ENCODE data around the gene ZNF775. TPM values are rescaled to one million over a fixed set of nuclear protein-coding genes. Genes with fewer than 3 reads are reported as not detected.

The ZNF775 gene
- total RNA-seq, 1 donor from 2014 or later: 8.0 TPM

DNA sequence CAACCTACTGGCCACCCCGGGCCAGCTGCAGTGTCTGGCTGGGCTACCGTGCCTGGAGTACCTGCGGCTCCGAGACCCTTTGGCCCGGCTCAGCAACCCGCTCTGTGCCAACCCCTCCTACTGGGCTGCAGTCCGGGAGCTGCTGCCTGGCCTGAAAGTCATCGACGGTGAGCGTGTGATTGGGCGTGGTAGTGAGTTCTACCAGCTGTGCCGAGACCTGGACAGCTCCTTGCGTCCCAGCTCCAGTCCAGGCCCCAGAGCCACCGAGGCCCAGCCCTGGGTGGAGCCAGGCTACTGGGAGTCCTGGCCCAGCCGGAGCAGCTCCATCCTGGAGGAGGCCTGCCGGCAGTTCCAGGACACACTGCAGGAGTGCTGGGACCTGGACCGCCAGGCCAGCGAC, 42.0 kb upstream of the ZNF775 start:
- H3K4me3 Mint-ChIP-seq: no peak overlapping the region
- CTCF ChIA-PET: interaction anchor here (1.4 kb wide), 1 partner anchor 19 kb away, joined by 3 read pairs; no protein-coding TSS in a partner anchor
- TF ChIP-seq, protein P1, sequence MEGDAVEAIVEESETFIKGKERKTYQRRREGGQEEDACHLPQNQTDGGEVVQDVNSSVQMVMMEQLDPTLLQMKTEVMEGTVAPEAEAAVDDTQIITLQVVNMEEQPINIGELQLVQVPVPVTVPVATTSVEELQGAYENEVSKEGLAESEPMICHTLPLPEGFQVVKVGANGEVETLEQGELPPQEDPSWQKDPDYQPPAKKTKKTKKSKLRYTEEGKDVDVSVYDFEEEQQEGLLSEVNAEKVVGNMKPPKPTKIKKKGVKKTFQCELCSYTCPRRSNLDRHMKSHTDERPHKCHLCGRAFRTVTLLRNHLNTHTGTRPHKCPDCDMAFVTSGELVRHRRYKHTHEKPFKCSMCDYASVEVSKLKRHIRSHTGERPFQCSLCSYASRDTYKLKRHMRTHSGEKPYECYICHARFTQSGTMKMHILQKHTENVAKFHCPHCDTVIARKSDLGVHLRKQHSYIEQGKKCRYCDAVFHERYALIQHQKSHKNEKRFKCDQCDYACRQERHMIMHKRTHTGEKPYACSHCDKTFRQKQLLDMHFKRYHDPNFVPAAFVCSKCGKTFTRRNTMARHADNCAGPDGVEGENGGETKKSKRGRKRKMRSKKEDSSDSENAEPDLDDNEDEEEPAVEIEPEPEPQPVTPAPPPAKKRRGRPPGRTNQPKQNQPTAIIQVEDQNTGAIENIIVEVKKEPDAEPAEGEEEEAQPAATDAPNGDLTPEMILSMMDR (IDR thresholded peaks at IDR 0.05): no peak
- DNase-seq (no peak), ATAC-seq (ENCODE audit: low read depth) (no peak)
- H3K36me3 Mint-ChIP-seq (ENCODE audit: low read depth): peaks cover 18% of the 10 kb centered on the region
- H3K27me3 Mint-ChIP-seq: peaks cover 16% of the 10 kb centered on the region
- intact Hi-C loops (cut with micrococcal nuclease): no loop called here
- no peaks in the 10 kb centered on the region for H3K9me3 Mint-ChIP-seq
- no peak overlapping the region for H3K27ac Mint-ChIP-seq
- POLR2A ChIA-PET: interaction anchor here (1.1 kb wide), 1 partner anchor 91 kb away, joined by 3 read pairs; no protein-coding TSS in a partner anchor
- peaks cover 23% of the 10 kb centered on the region for H3K4me1 Mint-ChIP-seq

DNA sequence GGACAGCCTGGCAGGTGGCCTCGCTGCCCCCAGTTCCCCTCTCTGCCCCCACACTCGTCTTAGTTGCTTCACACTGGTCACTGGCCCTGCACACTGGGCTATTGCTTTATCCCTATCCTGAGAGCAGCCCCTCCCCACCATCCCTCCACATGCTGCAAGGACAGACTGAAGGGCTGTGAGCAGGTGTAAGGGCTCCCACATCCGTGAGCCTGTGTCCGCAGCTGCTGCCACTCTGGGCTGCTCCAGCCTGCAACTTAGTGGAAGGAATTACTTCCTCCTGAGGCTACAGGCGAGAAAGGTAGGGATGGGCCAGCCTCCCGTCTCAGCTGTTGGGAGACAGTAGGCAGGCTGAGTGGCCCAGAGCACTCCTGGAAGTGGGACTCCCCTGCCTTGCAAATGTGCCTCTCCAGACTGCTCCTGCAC, 41.5 kb upstream of the ZNF775 start:
- ATAC-seq (ENCODE audit: low read depth) (no peak), DNase-seq (no peak)
- Mint-ChIP-seq H3K27me3 (peaks cover 19% of the 10 kb centered on the region), H3K36me3 (ENCODE audit: low read depth) (peaks cover 16% of the 10 kb centered on the region), H3K27ac (no peak overlapping the region), H3K4me3 (no peak overlapping the region), H3K4me1 (peaks cover 23% of the 10 kb centered on the region), H3K9me3 (no peaks in the 10 kb centered on the region)
- ChIA-PET CTCF (interaction anchor here (1.4 kb wide), 1 partner anchor 18 kb away, joined by 3 read pairs; no protein-coding TSS in a partner anchor), POLR2A (no interaction called here)
- TF ChIP-seq, protein P1 (IDR thresholded peaks at IDR 0.05): no peak
- intact Hi-C loops (cut with micrococcal nuclease): no loop called here

DNA sequence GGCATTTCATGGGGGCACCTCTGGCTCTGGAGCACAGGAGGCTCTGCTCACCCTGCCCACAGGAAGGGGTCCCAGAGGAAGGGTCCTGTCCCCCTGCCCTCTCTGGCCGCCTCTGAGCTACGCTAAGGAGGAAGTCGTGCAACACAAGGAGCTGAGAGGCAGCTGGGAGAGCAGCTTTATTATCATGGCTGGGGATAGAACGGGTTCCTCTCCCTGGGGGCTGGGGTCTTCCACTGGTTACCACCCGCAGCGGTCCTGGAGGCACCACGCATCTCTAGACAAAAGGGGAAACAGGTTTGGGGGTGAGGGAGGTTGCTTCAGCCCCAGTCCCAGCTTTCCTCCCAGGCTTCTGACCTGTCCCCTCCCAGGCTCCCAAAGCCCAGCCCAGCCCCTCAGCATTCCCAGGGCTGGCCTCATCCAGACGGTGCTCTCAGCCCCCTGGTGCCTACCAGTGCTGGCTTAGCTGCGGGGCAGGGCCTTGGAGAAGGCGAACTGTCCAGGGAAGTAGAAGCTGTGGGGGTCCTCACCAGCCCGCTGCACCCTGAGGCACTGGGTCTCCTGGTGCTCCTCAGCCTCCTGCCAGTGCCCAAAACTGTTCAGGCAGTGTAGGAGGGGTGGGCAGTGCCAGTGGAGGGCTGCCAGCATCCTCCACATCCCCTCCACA, 40.8 kb upstream of the ZNF775 start:
- Mint-ChIP-seq H3K27me3 (peaks cover 19% of the 10 kb centered on the region), H3K36me3 (ENCODE audit: low read depth) (peaks cover 14% of the 10 kb centered on the region), H3K4me1 (peaks cover 23% of the 10 kb centered on the region), H3K9me3 (no peaks in the 10 kb centered on the region), H3K4me3 (no peak overlapping the region), H3K27ac (no peak overlapping the region)
- intact Hi-C loops (cut with micrococcal nuclease): no loop called here
- ATAC-seq (ENCODE audit: low read depth): no peak
- ChIA-PET CTCF (interaction anchor here (1.4 kb wide), 1 partner anchor 18 kb away, joined by 3 read pairs; no protein-coding TSS in a partner anchor), POLR2A (no interaction called here)
- TF ChIP-seq, protein P1 (IDR thresholded peaks at IDR 0.05): no peak
- no peak for DNase-seq

DNA sequence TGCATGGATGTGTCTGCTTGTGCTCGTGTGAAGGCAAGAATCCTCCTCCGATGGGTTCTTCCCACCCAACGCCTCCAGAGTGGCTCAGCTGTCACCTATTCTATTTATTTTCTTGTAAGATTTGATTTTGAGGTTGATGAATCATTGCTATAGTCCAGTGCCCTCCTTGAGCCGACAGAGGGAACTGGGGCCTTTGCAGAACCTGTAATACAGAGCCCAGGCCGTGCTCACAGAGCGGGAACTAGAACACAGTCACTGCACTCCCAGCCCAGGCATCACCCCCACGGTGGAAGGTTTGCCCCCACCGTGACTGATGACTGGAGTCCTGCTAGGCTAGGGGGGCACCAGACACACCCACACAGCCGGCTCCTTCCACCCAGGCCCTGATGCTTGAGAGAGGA, 39.7 kb upstream of the ZNF775 start:
- ChIA-PET POLR2A (interaction anchor here (0.6 kb wide), 1 partner anchor 17 kb away, joined by 3 read pairs; no protein-coding TSS in a partner anchor), CTCF (no interaction called here)
- Mint-ChIP-seq H3K36me3 (ENCODE audit: low read depth) (peaks cover 11% of the 10 kb centered on the region), H3K4me3 (no peak overlapping the region), H3K27ac (no peak overlapping the region), H3K4me1 (peaks cover 23% of the 10 kb centered on the region), H3K9me3 (peaks cover 4% of the 10 kb centered on the region), H3K27me3 (peaks cover 25% of the 10 kb centered on the region)
- intact Hi-C loops (cut with micrococcal nuclease): no loop called here
- DNase-seq (no peak), ATAC-seq (ENCODE audit: low read depth) (peak; percentile 79)
- TF ChIP-seq, protein P1 (IDR thresholded peaks at IDR 0.05): no peak

DNA sequence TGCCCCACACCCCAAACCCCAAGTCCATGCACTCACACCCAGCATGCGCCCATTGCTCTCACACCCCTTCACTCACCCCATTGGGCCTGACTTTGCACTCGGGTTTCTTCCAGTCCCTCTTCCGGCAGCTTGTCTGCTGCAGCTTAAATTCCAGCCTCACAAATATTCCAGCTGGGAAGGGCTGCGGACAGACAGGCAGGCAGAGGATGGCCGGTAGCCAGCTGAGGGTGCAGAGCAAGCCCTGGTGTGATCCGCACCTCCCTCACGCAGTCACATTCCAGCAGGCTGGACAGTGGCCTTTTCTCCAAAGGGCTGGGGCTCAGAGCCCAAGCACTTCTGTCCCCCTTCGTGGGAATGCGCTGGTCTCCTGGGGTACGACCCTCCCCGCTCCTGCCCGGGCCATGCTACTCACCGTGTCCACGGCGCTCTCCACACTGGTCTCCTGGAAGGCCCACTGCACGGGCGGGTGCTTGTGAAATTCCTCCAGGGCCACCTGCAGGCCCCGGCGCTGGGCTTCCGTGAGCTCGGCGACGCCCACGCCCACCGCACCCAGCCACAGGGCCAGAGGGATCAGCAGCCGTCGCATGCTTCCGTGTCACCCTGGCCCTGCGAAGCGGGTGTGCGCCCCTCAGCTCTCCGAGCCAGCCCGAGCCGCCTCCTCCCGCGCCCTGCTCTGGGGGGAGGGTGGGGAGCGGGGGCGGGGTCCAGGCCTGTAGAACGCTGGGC, 38.9 kb upstream of the ZNF775 start:
- CTCF ChIA-PET: no interaction called here
- Mint-ChIP-seq H3K27ac (no peak overlapping the region), H3K4me3 (no peak overlapping the region), H3K4me1 (peaks cover 23% of the 10 kb centered on the region), H3K27me3 (peaks cover 25% of the 10 kb centered on the region), H3K9me3 (peaks cover 4% of the 10 kb centered on the region), H3K36me3 (ENCODE audit: low read depth) (peaks cover 11% of the 10 kb centered on the region)
- DNase-seq (no peak), ATAC-seq (ENCODE audit: low read depth) (peak; percentile 60)
- POLR2A ChIA-PET: interaction anchor here (0.7 kb wide), 2 partner anchors 37 to 64 kb away, joined by 3 read pairs; no protein-coding TSS in a partner anchor
- TF ChIP-seq, protein P1 (IDR thresholded peaks at IDR 0.05): no peak
- intact Hi-C loops (cut with micrococcal nuclease): no loop called here

Measured in activated B cell treated with CpG ODN at 0.5 μM for 24 hours (primary cell).